HepG2 (cell line): ENCODE results near the gene ACAP3. TPM values are rescaled to one million over a fixed set of nuclear protein-coding genes. Genes with fewer than 3 reads are reported as not detected.

ENCODE experiments used
- HDAC6 ChIP-seq: fragments of 200-600 bp; sonication (generic); IDR thresholded peaks from 2 replicates; pipeline ENCODE4 v1.7.0; 2017; ENCODE audit warnings: mild to moderate bottlenecking, antibody characterized with exemption, low read length, low read depth
- HOXA3 ChIP-seq: sonication (generic); formaldehyde crosslinking; IDR thresholded peaks from 2 replicates; pipeline ENCODE4 v1.5.0; 2020; ENCODE audit warnings: missing genetic modification reagents
- JDP2 ChIP-seq: sonication (generic); formaldehyde crosslinking; IDR thresholded peaks from 2 replicates; pipeline ENCODE4 v1.8.1; 2022; ENCODE audit warnings: missing genetic modification reagents, borderline replicate concordance
- JUN ChIP-seq: sonication (generic); formaldehyde crosslinking; IDR thresholded peaks from 2 replicates; pipeline ENCODE4 v1.4.0; 2020; ENCODE audit warnings: mild to moderate bottlenecking, missing genetic modification reagents
- KDM4B ChIP-seq: sonication (generic); formaldehyde crosslinking; IDR thresholded peaks from 2 replicates; pipeline ENCODE4 v1.4.0; 2020; ENCODE audit warnings: missing genetic modification reagents
- MTERF4 ChIP-seq: sonication (generic); formaldehyde crosslinking; IDR thresholded peaks from 2 replicates; pipeline ENCODE4 v1.8.0; 2023; ENCODE audit warnings: mild to moderate bottlenecking, missing genetic modification reagents
- MXD4 ChIP-seq: IDR thresholded peaks from 2 replicates; pipeline ENCODE4 v1.6.1; 2016; ENCODE audit warnings: mild to moderate bottlenecking, missing biosample characterization, missing genetic modification reagents
- ZNF230 ChIP-seq: sonication (generic); formaldehyde crosslinking; IDR thresholded peaks from 2 replicates; pipeline ENCODE4 v1.4.0; 2020; ENCODE audit warnings: mild to moderate bottlenecking, missing genetic modification reagents
- ZNF256 ChIP-seq: sonication (generic); formaldehyde crosslinking; conservative IDR thresholded peaks from 2 replicates; pipeline ENCODE4 v1.4.0; 2020; ENCODE audit warnings: missing genetic modification reagents
- ZNF280B ChIP-seq: sonication (generic); formaldehyde crosslinking; IDR thresholded peaks from 2 replicates; pipeline ENCODE4 v1.5.0; 2020; ENCODE audit warnings: missing genetic modification reagents, mild to moderate bottlenecking, borderline replicate concordance
- ZNF329 ChIP-seq: sonication (generic); formaldehyde crosslinking; IDR thresholded peaks from 2 replicates; pipeline ENCODE4 v1.9.0; 2021; ENCODE audit warnings: low read depth, mild to moderate bottlenecking, missing genetic modification reagents
- polyA plus RNA-seq, 8 experiments: library from polyadenylated mRNA; depleted of rRNA in 3 of 8; stranded (reverse) in 7 of 8; unstranded in 1 of 8; fragments of >200 nt; fragmentation: Illumina TruSeq in 4 of 8; extraction: Trizol in 4 of 8; gene quantifications; 2 replicates each; pipeline versions ENCODE4 v1.2.1 to v1.2.3, GENCODE V29; 2011 to 2016; ENCODE audit warnings: low read depth in 4 of 8, missing spikeins in 1 of 8, mixed read lengths in 1 of 8; ENCODE audit not compliant: insufficient read depth in 1 of 8
- total RNA-seq, 5 experiments: library from RNA; depleted of rRNA; stranded (reverse); fragments of >200 nt; fragmentation: Illumina TruSeq; extraction: Trizol; gene quantifications; 2 replicates each; pipeline ENCODE4 v1.2.3, GENCODE V29; 2016; ENCODE audit warnings: low read depth in 1 of 5
- TF ChIP-seq, protein P1 (sequence below): sonication (generic); formaldehyde crosslinking; IDR thresholded peaks from 2 replicates; pipeline ENCODE4 v1.5.0; 2020; ENCODE audit warnings: missing genetic modification reagents, mild to moderate bottlenecking, borderline replicate concordance
- TF ChIP-seq, protein P2 (sequence below): sonication (generic); formaldehyde crosslinking; IDR thresholded peaks from 2 replicates; pipeline ENCODE4 v1.4.0; 2020; ENCODE audit warnings: missing genetic modification reagents
- TF ChIP-seq, protein P3 (sequence below): sonication (generic); formaldehyde crosslinking; IDR thresholded peaks from 2 replicates; pipeline ENCODE4 v1.5.1; 2020; ENCODE audit warnings: mild to moderate bottlenecking, missing genetic modification reagents
- TF ChIP-seq, protein P4 (sequence below): sonication (generic); formaldehyde crosslinking; IDR thresholded peaks from 2 replicates; pipeline ENCODE4 v1.8.0; 2022; ENCODE audit warnings: mild to moderate bottlenecking, missing genetic modification reagents, borderline replicate concordance

The ACAP3 gene
- total and polyA plus RNA-seq, 2 of the 13 experiments (the other 11 are each of a cell fraction or from before 2014, with no cell fraction given), result 29.4 to 50.8 TPM

GRCh38 chr1:1291548-1292441, 15.9 kb downstream of the ACAP3 start (continued):
- TF ChIP-seq HDAC6 (no peak), JDP2 (no peak), MXD4 (no peak), KDM4B (CRISPR knock-in tag) (no peak), MTERF4 (no peak), ZNF280B (CRISPR knock-in tag) (0 out of 2 replicates have a peak, but pooled peaks have one; percentile 41), ZNF329 (CRISPR knock-in tag) (no peak), JUN (CRISPR knock-in tag) (no peak), HOXA3 (0 out of 2 replicates have a peak, but pooled peaks have one; percentile 4), ZNF230 (no peak), ZNF256 (no peak)
- TF ChIP-seq, protein P1, sequence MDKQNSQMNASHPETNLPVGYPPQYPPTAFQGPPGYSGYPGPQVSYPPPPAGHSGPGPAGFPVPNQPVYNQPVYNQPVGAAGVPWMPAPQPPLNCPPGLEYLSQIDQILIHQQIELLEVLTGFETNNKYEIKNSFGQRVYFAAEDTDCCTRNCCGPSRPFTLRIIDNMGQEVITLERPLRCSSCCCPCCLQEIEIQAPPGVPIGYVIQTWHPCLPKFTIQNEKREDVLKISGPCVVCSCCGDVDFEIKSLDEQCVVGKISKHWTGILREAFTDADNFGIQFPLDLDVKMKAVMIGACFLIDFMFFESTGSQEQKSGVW (CRISPR knock-in tag), result no peak
- TF ChIP-seq, protein P2, sequence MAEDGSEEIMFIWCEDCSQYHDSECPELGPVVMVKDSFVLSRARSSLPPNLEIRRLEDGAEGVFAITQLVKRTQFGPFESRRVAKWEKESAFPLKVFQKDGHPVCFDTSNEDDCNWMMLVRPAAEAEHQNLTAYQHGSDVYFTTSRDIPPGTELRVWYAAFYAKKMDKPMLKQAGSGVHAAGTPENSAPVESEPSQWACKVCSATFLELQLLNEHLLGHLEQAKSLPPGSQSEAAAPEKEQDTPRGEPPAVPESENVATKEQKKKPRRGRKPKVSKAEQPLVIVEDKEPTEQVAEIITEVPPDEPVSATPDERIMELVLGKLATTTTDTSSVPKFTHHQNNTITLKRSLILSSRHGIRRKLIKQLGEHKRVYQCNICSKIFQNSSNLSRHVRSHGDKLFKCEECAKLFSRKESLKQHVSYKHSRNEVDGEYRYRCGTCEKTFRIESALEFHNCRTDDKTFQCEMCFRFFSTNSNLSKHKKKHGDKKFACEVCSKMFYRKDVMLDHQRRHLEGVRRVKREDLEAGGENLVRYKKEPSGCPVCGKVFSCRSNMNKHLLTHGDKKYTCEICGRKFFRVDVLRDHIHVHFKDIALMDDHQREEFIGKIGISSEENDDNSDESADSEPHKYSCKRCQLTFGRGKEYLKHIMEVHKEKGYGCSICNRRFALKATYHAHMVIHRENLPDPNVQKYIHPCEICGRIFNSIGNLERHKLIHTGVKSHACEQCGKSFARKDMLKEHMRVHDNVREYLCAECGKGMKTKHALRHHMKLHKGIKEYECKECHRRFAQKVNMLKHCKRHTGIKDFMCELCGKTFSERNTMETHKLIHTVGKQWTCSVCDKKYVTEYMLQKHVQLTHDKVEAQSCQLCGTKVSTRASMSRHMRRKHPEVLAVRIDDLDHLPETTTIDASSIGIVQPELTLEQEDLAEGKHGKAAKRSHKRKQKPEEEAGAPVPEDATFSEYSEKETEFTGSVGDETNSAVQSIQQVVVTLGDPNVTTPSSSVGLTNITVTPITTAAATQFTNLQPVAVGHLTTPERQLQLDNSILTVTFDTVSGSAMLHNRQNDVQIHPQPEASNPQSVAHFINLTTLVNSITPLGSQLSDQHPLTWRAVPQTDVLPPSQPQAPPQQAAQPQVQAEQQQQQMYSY, result no peak
- TF ChIP-seq, protein P3, sequence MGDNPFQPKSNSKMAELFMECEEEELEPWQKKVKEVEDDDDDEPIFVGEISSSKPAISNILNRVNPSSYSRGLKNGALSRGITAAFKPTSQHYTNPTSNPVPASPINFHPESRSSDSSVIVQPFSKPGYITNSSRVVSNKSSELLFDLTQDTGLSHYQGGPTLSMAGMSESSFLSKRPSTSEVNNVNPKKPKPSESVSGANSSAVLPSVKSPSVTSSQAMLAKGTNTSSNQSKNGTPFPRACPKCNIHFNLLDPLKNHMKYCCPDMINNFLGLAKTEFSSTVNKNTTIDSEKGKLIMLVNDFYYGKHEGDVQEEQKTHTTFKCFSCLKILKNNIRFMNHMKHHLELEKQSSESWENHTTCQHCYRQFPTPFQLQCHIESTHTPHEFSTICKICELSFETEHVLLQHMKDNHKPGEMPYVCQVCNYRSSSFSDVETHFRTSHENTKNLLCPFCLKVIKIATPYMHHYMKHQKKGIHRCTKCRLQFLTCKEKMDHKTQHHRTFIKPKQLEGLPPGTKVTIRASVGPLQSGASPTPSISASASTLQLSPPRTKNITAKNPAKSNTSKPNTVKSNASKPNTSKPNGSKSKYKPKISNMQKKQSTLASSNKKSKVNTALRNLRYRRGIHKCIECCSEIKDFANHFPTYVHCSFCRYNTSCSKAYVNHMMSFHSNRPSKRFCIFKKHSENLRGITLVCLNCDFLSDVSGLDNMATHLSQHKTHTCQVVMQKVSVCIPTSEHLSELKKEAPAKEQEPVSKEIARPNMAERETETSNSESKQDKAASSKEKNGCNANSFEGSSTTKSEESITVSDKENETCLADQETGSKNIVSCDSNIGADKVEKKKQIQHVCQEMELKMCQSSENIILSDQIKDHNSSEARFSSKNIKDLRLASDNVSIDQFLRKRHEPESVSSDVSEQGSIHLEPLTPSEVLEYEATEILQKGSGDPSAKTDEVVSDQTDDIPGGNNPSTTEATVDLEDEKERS, result no peak
- TF ChIP-seq, protein P4, sequence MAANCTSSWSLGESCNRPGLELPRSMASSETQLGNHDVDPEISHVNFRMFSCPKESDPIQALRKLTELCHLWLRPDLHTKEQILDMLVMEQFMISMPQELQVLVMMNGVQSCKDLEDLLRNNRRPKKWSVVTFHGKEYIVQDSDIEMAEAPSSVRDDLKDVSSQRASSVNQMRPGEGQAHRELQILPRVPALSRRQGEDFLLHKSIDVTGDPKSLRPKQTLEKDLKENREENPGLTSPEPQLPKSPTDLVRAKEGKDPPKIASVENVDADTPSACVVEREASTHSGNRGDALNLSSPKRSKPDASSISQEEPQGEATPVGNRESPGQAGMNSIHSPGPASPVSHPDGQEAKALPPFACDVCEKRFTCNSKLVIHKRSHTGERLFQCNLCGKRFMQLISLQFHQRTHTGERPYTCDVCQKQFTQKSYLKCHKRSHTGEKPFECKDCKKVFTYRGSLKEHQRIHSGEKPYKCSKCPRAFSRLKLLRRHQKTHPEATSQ (CRISPR knock-in tag), result no peak
